HL-60 (cell line): ENCODE data around the gene APBB2.

Source experiments
- CTCF ChIP-seq: IDR thresholded peaks from one replicate; pipeline ENCODE4 v1.5.1; 2011; ENCODE audit warnings: low read length, control low read depth, inconsistent platforms; ENCODE audit not compliant: insufficient read depth
- GABPA ChIP-seq: IDR thresholded peaks from 2 replicates; pipeline ENCODE4 v1.6.1; 2012; ENCODE audit warnings: low read depth
- POLR2AphosphoS5 ChIP-seq: IDR thresholded peaks from 2 replicates; pipeline ENCODE4 v1.6.1; 2012; ENCODE audit warnings: low read depth
- REST ChIP-seq: IDR thresholded peaks from 2 replicates; pipeline ENCODE4 v1.6.1; 2012; ENCODE audit warnings: low read depth; ENCODE audit not compliant: insufficient replicate concordance
- SPI1 ChIP-seq: IDR thresholded peaks from 2 replicates; pipeline ENCODE4 v1.6.1; 2012; ENCODE audit warnings: low read depth, mild to moderate bottlenecking, borderline replicate concordance

GRCh38 chr4:40972722-40973121 is 241.6 kb downstream of the APBB2 start:
- TF ChIP-seq CTCF, result no peak
- no peak for TF ChIP-seq POLR2AphosphoS5
- no peak for TF ChIP-seq GABPA
- TF ChIP-seq REST, result no peak
- no peak for TF ChIP-seq SPI1
